Muscle layer of colon (tissue), 2 donors: ENCODE measurements around the gene COQ7.

ENCODE experiments used
- H3K27ac ChIP-seq: one replicate; pipeline ENCODE4 v1.7.0; 2013; ENCODE audit warnings: low read depth, mild to moderate bottlenecking, low read length, moderate library complexity
- H3K27me3 ChIP-seq, 2 donors: one replicate each; pipeline ENCODE4 v1.7.0; 2013; ENCODE audit warnings: low read length in 2 of 2, mild to moderate bottlenecking in 2 of 2; ENCODE audit not compliant: insufficient read depth in 2 of 2, control insufficient read depth in 1 of 2
- H3K36me3 ChIP-seq: one replicate; pipeline ENCODE4 v1.7.0; 2013; ENCODE audit warnings: mild to moderate bottlenecking, low read length; ENCODE audit not compliant: insufficient read depth
- H3K4me1 ChIP-seq: one replicate; pipeline ENCODE4 v1.7.0; 2013; ENCODE audit warnings: mild to moderate bottlenecking, low read length; ENCODE audit not compliant: insufficient read depth
- H3K4me3 ChIP-seq, 2 donors: one replicate each; pipeline ENCODE4 v1.7.0; 2013; ENCODE audit warnings: low read length in 2 of 2, low read depth in 1 of 2, mild to moderate bottlenecking in 1 of 2, moderate library complexity in 1 of 2
- H3K9ac ChIP-seq: one replicate; pipeline ENCODE4 v1.7.0; 2013; ENCODE audit warnings: low read length
- H3K9me3 ChIP-seq: one replicate; pipeline ENCODE4 v1.7.0; 2013; ENCODE audit warnings: mild to moderate bottlenecking, low read length
- donor health status: abdominal sarcoma.
- donor health status: Adenocarcinoma of cecum.

Gene COQ7

GRCh38 chr16:19067349-19068236 is at the start of gene COQ7:
COQ7 (plus strand) TSS chr16:19067614; CDS start chr16:19067665, 51 bp downstream.
- Histone ChIP-seq H3K27ac (peak within 1 kb of the TSS; percentile 100), H3K4me1 (peaks cover 10% of the 10 kb centered on the region), H3K9me3 (no peaks in the 10 kb centered on the region), H3K36me3 (peaks cover 16% of the 10 kb centered on the region), H3K27me3 (no peaks in the 10 kb centered on the region), H3K9ac (peak within 1 kb of the TSS; percentile 69), H3K4me3 (peak within 1 kb of the TSS; percentile 71 to 94)

- no peak overlapping the region for H3K9ac ChIP-seq
- H3K27me3 ChIP-seq, result no peaks in the 10 kb centered on the region
- no peaks in the 10 kb centered on the region for H3K4me1 ChIP-seq
- H3K4me3 ChIP-seq, result no peak overlapping the region
- H3K27ac ChIP-seq, result no peak overlapping the region
- no peaks in the 10 kb centered on the region for H3K9me3 ChIP-seq
- no peaks in the 10 kb centered on the region for H3K36me3 ChIP-seq
Measured at GRCh38 chr16:19020689-19021088, 46.7 kb upstream of the COQ7 start.

GRCh38 chr16:19021747-19022146 is 45.7 kb upstream of the COQ7 start:
- Histone ChIP-seq H3K4me1 (no peaks in the 10 kb centered on the region), H3K27ac (no peak overlapping the region), H3K9ac (no peak overlapping the region), H3K4me3 (no peak overlapping the region), H3K9me3 (no peaks in the 10 kb centered on the region), H3K27me3 (no peaks in the 10 kb centered on the region), H3K36me3 (no peaks in the 10 kb centered on the region)

- Histone ChIP-seq H3K4me1 (no peaks in the 10 kb centered on the region), H3K36me3 (no peaks in the 10 kb centered on the region), H3K27ac (no peak overlapping the region), H3K9me3 (no peaks in the 10 kb centered on the region), H3K9ac (no peak overlapping the region), H3K4me3 (no peak overlapping the region), H3K27me3 (no peaks in the 10 kb centered on the region)
Measured at GRCh38 chr16:19027416-19027815, 40.0 kb upstream of the COQ7 start.

GRCh38 chr16:19029980-19030379 is 37.4 kb upstream of the COQ7 start:
- Histone ChIP-seq H3K36me3 (no peaks in the 10 kb centered on the region), H3K9ac (no peak overlapping the region), H3K4me1 (no peaks in the 10 kb centered on the region), H3K27me3 (no peaks in the 10 kb centered on the region), H3K27ac (no peak overlapping the region), H3K9me3 (no peaks in the 10 kb centered on the region), H3K4me3 (no peak overlapping the region)

GRCh38 chr16:19031738-19032137 is 35.7 kb upstream of the COQ7 start:
- Histone ChIP-seq H3K27ac (no peak overlapping the region), H3K4me3 (no peak overlapping the region)

GRCh38 chr16:19033761-19034160 is 33.7 kb upstream of the COQ7 start:
- H3K9ac ChIP-seq, result no peak overlapping the region
- H3K4me3 ChIP-seq, result no peak overlapping the region
- no peaks in the 10 kb centered on the region for H3K4me1 ChIP-seq
- no peaks in the 10 kb centered on the region for H3K27me3 ChIP-seq
- H3K27ac ChIP-seq, result no peak overlapping the region
- H3K36me3 ChIP-seq, result no peaks in the 10 kb centered on the region
- no peaks in the 10 kb centered on the region for H3K9me3 ChIP-seq

More at GRCh38 chr16:19031738-19032137, 35.7 kb upstream of the COQ7 start:
- Histone ChIP-seq H3K36me3 (no peaks in the 10 kb centered on the region), H3K27me3 (no peaks in the 10 kb centered on the region), H3K9me3 (no peaks in the 10 kb centered on the region), H3K9ac (no peak overlapping the region), H3K4me1 (no peaks in the 10 kb centered on the region)

GRCh38 chr16:19040400-19040799 is 27.0 kb upstream of the COQ7 start:
- Histone ChIP-seq H3K27me3 (no peaks in the 10 kb centered on the region), H3K9ac (no peak overlapping the region), H3K4me3 (no peak overlapping the region), H3K27ac (no peak overlapping the region), H3K36me3 (no peaks in the 10 kb centered on the region), H3K4me1 (no peaks in the 10 kb centered on the region), H3K9me3 (no peaks in the 10 kb centered on the region)

GRCh38 chr16:19044769-19045168 is 22.6 kb upstream of the COQ7 start:
- Histone ChIP-seq H3K27me3 (no peaks in the 10 kb centered on the region), H3K4me3 (no peak overlapping the region), H3K9ac (no peak overlapping the region), H3K4me1 (no peaks in the 10 kb centered on the region), H3K27ac (no peak overlapping the region), H3K36me3 (no peaks in the 10 kb centered on the region), H3K9me3 (no peaks in the 10 kb centered on the region)

GRCh38 chr16:19046062-19046461 is 21.4 kb upstream of the COQ7 start:
- H3K4me3 ChIP-seq, result no peak overlapping the region
- no peak overlapping the region for H3K9ac ChIP-seq
- H3K27ac ChIP-seq, result no peak overlapping the region
- no peaks in the 10 kb centered on the region for H3K27me3 ChIP-seq
- no peaks in the 10 kb centered on the region for H3K9me3 ChIP-seq
- no peaks in the 10 kb centered on the region for H3K4me1 ChIP-seq
- H3K36me3 ChIP-seq, result no peaks in the 10 kb centered on the region

- no peaks in the 10 kb centered on the region for H3K36me3 ChIP-seq
- H3K4me1 ChIP-seq, result no peaks in the 10 kb centered on the region
- no peaks in the 10 kb centered on the region for H3K9me3 ChIP-seq
- no peak overlapping the region for H3K27ac ChIP-seq
- H3K27me3 ChIP-seq, result no peaks in the 10 kb centered on the region
- no peak overlapping the region for H3K4me3 ChIP-seq
- no peak overlapping the region for H3K9ac ChIP-seq
Measured at GRCh38 chr16:19062706-19063105, 4.7 kb upstream of the COQ7 start.

- Histone ChIP-seq H3K9me3 (no peaks in the 10 kb centered on the region), H3K9ac (no peak overlapping the region), H3K36me3 (peaks cover 10% of the 10 kb centered on the region), H3K27ac (peak overlapping the region; percentile 100), H3K4me1 (peaks cover 10% of the 10 kb centered on the region), H3K4me3 (peak overlapping the region in 1 of 2 donors; percentile 71), H3K27me3 (no peaks in the 10 kb centered on the region)
Measured at GRCh38 chr16:19066988-19067348, 446 bp upstream of the COQ7 start.
